Keratinocyte (primary cell): ENCODE measurements around the gene TICRR. TPM values are rescaled to one million over a fixed set of nuclear protein-coding genes. Genes with fewer than 3 reads are reported as not detected.

Source experiments
- DNase-seq: peaks from one replicate; pipeline ENCODE4 v3.0.0-alpha.2; 2011; ENCODE audit warnings: low read depth, missing footprints, low spot score
- FAIRE-seq: peaks from 2 replicates; lab custom pipeline; 2011; peaks lifted over from hg19 to GRCh38; lab: Jason Lieb, UNC
- H2AFZ ChIP-seq: 2 replicates; pipeline ENCODE4 v1.6.0; 2012; ENCODE audit warnings: low read length, control low read depth, inconsistent platforms; ENCODE audit not compliant: control insufficient read depth
- H3K27ac ChIP-seq: 2 replicates; pipeline ENCODE4 v1.5.1; 2011; ENCODE audit warnings: low read length; ENCODE audit not compliant: control insufficient read depth, insufficient read depth
- H3K27me3 ChIP-seq: 3 replicates; pipeline ENCODE4 v1.6.0; 2011; ENCODE audit warnings: low read length; ENCODE audit not compliant: control insufficient read depth, insufficient read depth; ENCODE audit errors: extremely low read depth
- H3K36me3 ChIP-seq, 2 experiments: 2 replicates in 1 of 2; 3 replicates in 1 of 2; pipeline ENCODE4 v1.5.1; 2011; ENCODE audit warnings: low read length in 2 of 2, mild to moderate bottlenecking in 1 of 2; ENCODE audit not compliant: control insufficient read depth in 2 of 2, insufficient read depth in 2 of 2; ENCODE audit errors: extremely low read depth in 1 of 2
- H3K4me1 ChIP-seq: 3 replicates; pipeline ENCODE4 v1.5.1; 2011; ENCODE audit warnings: low read length; ENCODE audit not compliant: control insufficient read depth, insufficient read depth; ENCODE audit errors: extremely low read depth
- H3K4me2 ChIP-seq: 3 replicates; pipeline ENCODE4 v1.6.0; 2011; ENCODE audit warnings: low read depth, low read length; ENCODE audit not compliant: control insufficient read depth, insufficient read depth; ENCODE audit errors: extremely low read depth
- H3K4me3 ChIP-seq, 3 experiments: fragments of 200-600 bp in 1 of 3; sonication (generic) in 1 of 3; 2 replicates in 2 of 3; 3 replicates in 1 of 3; pipeline ENCODE4 v1.5.1; 2011 to 2016; ENCODE audit warnings: low read length in 3 of 3, mild to moderate bottlenecking in 3 of 3, control low read depth in 2 of 3, inconsistent platforms in 1 of 3, low read depth in 1 of 3, mixed read lengths in 1 of 3, mixed run types in 1 of 3, moderate library complexity in 1 of 3; ENCODE audit not compliant: control insufficient read depth in 2 of 3, insufficient read depth in 2 of 3; ENCODE audit errors: extremely low read depth in 1 of 3
- H3K79me2 ChIP-seq: 2 replicates; pipeline ENCODE4 v1.6.0; 2012; ENCODE audit warnings: low read length; ENCODE audit not compliant: control insufficient read depth, insufficient read depth
- H3K9ac ChIP-seq: 3 replicates; pipeline ENCODE4 v1.6.0; 2011; ENCODE audit warnings: low read length; ENCODE audit not compliant: control insufficient read depth, insufficient read depth; ENCODE audit errors: extremely low read depth
- H3K9me1 ChIP-seq: 3 replicates; pipeline ENCODE4 v1.6.0; 2011; ENCODE audit warnings: low read length; ENCODE audit not compliant: control insufficient read depth, insufficient read depth; ENCODE audit errors: extremely low read depth
- H3K9me3 ChIP-seq: 2 replicates; pipeline ENCODE4 v1.5.1; 2012; ENCODE audit warnings: low read depth, low read length; ENCODE audit not compliant: control insufficient read depth
- H4K20me1 ChIP-seq: 3 replicates; pipeline ENCODE4 v1.6.0; 2011; ENCODE audit warnings: low read length; ENCODE audit not compliant: control insufficient read depth, insufficient read depth; ENCODE audit errors: extremely low read depth
- EZH2 ChIP-seq: IDR thresholded peaks from one replicate; pipeline ENCODE4 v1.6.1; 2012; ENCODE audit warnings: inconsistent platforms, mild to moderate bottlenecking, low read length, moderate library complexity
- dilution Hi-C: fragments of 300-500 bp; cut with MboI; formaldehyde crosslinking; loops from one replicate; pipeline ENCODE4 v1.7.0; 2020; ENCODE audit warnings: low sequenced_read_pairs; ENCODE audit not compliant: extremely low pct_ligation_motif_present
- polyA plus RNA-seq, 5 experiments: library from polyadenylated mRNA; depleted of rRNA in 3 of 5; stranded (reverse) in 3 of 5; stranded (forward) in 1 of 5; unstranded in 1 of 5; fragments of >200 nt; gene quantifications; 1 replicate in 1 of 5; 2 replicates in 3 of 5; 3 replicates in 1 of 5; pipeline versions ENCODE4 v1.2.1 to v1.2.3, GENCODE V29; 2011 to 2012; ENCODE audit warnings: missing spikeins in 2 of 5, low read depth in 1 of 5, low replicate concordance in 1 of 5
- TF ChIP-seq, protein P1 (sequence below), 3 experiments: IDR thresholded peaks in 1 of 3; conservative IDR thresholded peaks in 1 of 3; optimal IDR thresholded peaks in 1 of 3; 2 replicates in 2 of 3; 3 replicates in 1 of 3; pipeline versions ENCODE3 to v1.5.1; 2011; ENCODE audit warnings: low read length in 3 of 3, mild to moderate bottlenecking in 3 of 3, moderate library complexity in 2 of 3, control low read depth in 1 of 3, inconsistent platforms in 1 of 3; ENCODE audit not compliant: insufficient read depth in 2 of 3; ENCODE audit errors: extremely low read depth in 1 of 3

TICRR gene
- polyA plus RNA-seq, 1 donor (not counting 4 experiments of a cell fraction or from before 2014, with no cell fraction given): 2.9 TPM

DNA sequence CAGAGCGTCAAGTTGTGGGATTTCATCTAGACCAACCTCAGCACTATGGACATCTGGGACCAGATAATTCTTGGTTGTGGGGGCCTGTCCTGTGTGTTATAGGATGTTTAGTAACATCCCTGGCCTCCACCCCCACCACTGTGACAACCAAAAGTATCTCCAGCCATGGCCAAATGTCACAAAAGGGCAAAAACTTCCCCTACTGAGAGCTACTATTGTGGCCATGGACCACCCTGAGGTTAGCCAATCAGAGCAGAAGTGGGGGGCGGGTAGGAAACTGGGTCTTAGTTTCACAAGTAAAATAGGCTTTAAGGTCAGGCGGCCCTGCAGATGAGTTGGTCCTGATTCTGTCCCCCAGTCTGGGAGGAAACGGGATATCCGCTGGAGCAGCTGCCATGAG, 54.6 kb downstream of the TICRR start:
- no peak for TF ChIP-seq EZH2
- TF ChIP-seq, protein P1, sequence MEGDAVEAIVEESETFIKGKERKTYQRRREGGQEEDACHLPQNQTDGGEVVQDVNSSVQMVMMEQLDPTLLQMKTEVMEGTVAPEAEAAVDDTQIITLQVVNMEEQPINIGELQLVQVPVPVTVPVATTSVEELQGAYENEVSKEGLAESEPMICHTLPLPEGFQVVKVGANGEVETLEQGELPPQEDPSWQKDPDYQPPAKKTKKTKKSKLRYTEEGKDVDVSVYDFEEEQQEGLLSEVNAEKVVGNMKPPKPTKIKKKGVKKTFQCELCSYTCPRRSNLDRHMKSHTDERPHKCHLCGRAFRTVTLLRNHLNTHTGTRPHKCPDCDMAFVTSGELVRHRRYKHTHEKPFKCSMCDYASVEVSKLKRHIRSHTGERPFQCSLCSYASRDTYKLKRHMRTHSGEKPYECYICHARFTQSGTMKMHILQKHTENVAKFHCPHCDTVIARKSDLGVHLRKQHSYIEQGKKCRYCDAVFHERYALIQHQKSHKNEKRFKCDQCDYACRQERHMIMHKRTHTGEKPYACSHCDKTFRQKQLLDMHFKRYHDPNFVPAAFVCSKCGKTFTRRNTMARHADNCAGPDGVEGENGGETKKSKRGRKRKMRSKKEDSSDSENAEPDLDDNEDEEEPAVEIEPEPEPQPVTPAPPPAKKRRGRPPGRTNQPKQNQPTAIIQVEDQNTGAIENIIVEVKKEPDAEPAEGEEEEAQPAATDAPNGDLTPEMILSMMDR (optimal IDR thresholded peaks at IDR 0.05 in 1 of 3, IDR thresholded peaks at IDR 0.05 in 1 of 3, conservative IDR thresholded peaks at IDR 0.05 in 1 of 3; ENCODE audit: extremely low read depth in 1 of 3, insufficient read depth in 2 of 3, low read length in 3 of 3): no peak
- Histone ChIP-seq H3K79me2 (no peaks in the 10 kb centered on the region), H3K4me3 (no peak overlapping the region), H3K27me3 (no peaks in the 10 kb centered on the region), H4K20me1 (no peaks in the 10 kb centered on the region), H3K4me1 (no peaks in the 10 kb centered on the region), H3K36me3 (peaks cover 18 to 31% of the 10 kb centered on the region in 2 experiments), H3K27ac (no peak overlapping the region), H3K9ac (no peak overlapping the region), H3K9me3 (no peaks in the 10 kb centered on the region), H3K9me1 (no peaks in the 10 kb centered on the region), H3K4me2 (no peak overlapping the region), H2AFZ (no peak overlapping the region)
- dilution Hi-C loops: no loop called here
- DNase-seq (no peak), FAIRE-seq (no peak)

DNA sequence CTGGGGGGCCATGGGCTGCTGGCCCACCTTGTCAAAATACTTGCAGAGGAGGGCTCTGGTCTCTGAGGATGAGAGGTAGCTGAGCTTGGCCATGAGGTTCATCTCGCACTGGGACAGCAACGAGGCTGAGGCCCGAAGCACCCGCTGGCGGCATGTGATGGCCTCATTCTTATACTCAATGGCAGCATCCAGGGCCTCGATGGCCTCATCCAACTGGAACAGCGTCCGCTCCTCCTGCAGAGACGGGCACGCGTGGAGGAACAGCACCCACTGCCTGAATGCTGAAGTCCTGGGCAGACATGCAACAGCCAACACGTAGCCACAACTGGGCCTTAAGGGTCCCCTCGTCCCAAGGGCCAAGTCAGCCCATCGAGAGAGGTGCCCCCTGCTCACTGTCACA, 55.0 kb downstream of the TICRR start:
- Histone ChIP-seq H3K79me2 (no peaks in the 10 kb centered on the region), H2AFZ (no peak overlapping the region), H3K4me1 (no peaks in the 10 kb centered on the region), H3K27ac (no peak overlapping the region), H3K4me2 (no peak overlapping the region), H4K20me1 (no peaks in the 10 kb centered on the region), H3K4me3 (no peak overlapping the region), H3K36me3 (peaks cover 18 to 31% of the 10 kb centered on the region in 2 experiments), H3K9me3 (no peaks in the 10 kb centered on the region), H3K9ac (no peak overlapping the region), H3K9me1 (no peaks in the 10 kb centered on the region), H3K27me3 (no peaks in the 10 kb centered on the region)
- DNase-seq: no peak
- dilution Hi-C loops: no loop called here
- no peak for FAIRE-seq
- TF ChIP-seq EZH2: no peak
- TF ChIP-seq, protein P1 (optimal IDR thresholded peaks at IDR 0.05 in 1 of 3, IDR thresholded peaks at IDR 0.05 in 1 of 3, conservative IDR thresholded peaks at IDR 0.05 in 1 of 3; ENCODE audit: extremely low read depth in 1 of 3, insufficient read depth in 2 of 3, low read length in 3 of 3): no peak
